DMS114 treated with DMSO at 0.1 percent for 48 hours (cell line): ENCODE results near the gene PI4KB.

ENCODE experiments used
- DNase-seq: peaks from one replicate; lab custom pipeline; 2025; ENCODE audit not compliant: unreplicated experiment; lab: John Stamatoyannopoulos, UW

The PI4KB gene

GRCh38 chr1:151346769-151347522 lies 19.7 kb upstream of the PI4KB start, which contains the start of gene RFX5:
TSS of gene RFX5 (minus strand) at chr1:151347252. CDS start at chr1:151346320, 932 bp downstream.
- DNase-seq, result peak; percentile 100

- DNase-seq, result no peak
These were observed 19.0 kb upstream of the PI4KB start for GRCh38 chr1:151346082-151346768.

GRCh38 chr1:151344291-151344690 lies 17.1 kb upstream of the PI4KB start:
- no peak for DNase-seq

- DNase-seq, result no peak
These were observed 16.4 kb upstream of the PI4KB start for GRCh38 chr1:151343587-151343986.

- DNase-seq, result no peak
These were observed 15.4 kb upstream of the PI4KB start for GRCh38 chr1:151342569-151342968.

- no peak for DNase-seq
These were observed 14.8 kb upstream of the PI4KB start for GRCh38 chr1:151342021-151342420.

GRCh38 chr1:151340870-151341754 lies 13.9 kb upstream of the PI4KB start:
- DNase-seq, result peak; percentile 91

GRCh38 chr1:151336556-151336955 lies 9.3 kb upstream of the PI4KB start:
- DNase-seq, result no peak

- no peak for DNase-seq
These were observed 7.6 kb upstream of the PI4KB start for GRCh38 chr1:151334822-151335221.

GRCh38 chr1:151327903-151328674 lies 873 bp upstream of the PI4KB start:
- no peak for DNase-seq

- DNase-seq, result peak; percentile 44
These were observed 495 bp downstream of the PI4KB start for GRCh38 chr1:151326619-151327222.

- DNase-seq, result no peak
These were observed 1.4 kb downstream of the PI4KB start for GRCh38 chr1:151325646-151326429.

- DNase-seq, result no peak
These were observed 2.0 kb downstream of the PI4KB start for GRCh38 chr1:151325231-151325630.

GRCh38 chr1:151324390-151324930 lies 2.8 kb downstream of the PI4KB start:
- no peak for DNase-seq

GRCh38 chr1:151318975-151319374 lies 8.2 kb downstream of the PI4KB start:
- no peak for DNase-seq

GRCh38 chr1:151315565-151316235 lies 11.5 kb downstream of the PI4KB start:
- DNase-seq, result no peak

GRCh38 chr1:151314137-151314875 lies 12.9 kb downstream of the PI4KB start:
- no peak for DNase-seq

GRCh38 chr1:151313501-151313900 lies 13.7 kb downstream of the PI4KB start:
- DNase-seq, result no peak
